ENCODE results near the gene TRAPPC4.

GRCh38 chr11:119025978-119026766, 7.6 kb downstream of the TRAPPC4 start:
- TF ChIP-seq POLR2AphosphoS5 (IDR thresholded peaks at IDR 0.05; ENCODE audit: low read depth, low read length) (no peak), TAF1 (IDR thresholded peaks at IDR 0.05; ENCODE audit: borderline replicate concordance, insufficient read depth, low read length) (no peak), REST (IDR thresholded peaks at IDR 0.05; ENCODE audit: insufficient read depth in 1 of 2, low read depth in 2 of 2, low read length in 2 of 2) (no peak), SIN3A (IDR thresholded peaks at IDR 0.05; ENCODE audit: borderline replicate concordance, insufficient read depth, low read length) (no peak)

All from PFSK-1 (cell line).